NCI-H526 (cell line): Measurements from ENCODE around the gene RAMP1.
A peak's percentile ranks its signal among the peaks of the same experiment; 100 is the strongest.
"Not testable (repeated sequence)": the region's sequence is repeated elsewhere in the genome, so short reads cannot be mapped to it uniquely, and the experiment has no call there.

ENCODE experiments used
- DNase-seq, 2 experiments: peaks; one replicate each; lab custom pipeline; 2025; lab: John Stamatoyannopoulos, UW

RAMP1 gene

DNA sequence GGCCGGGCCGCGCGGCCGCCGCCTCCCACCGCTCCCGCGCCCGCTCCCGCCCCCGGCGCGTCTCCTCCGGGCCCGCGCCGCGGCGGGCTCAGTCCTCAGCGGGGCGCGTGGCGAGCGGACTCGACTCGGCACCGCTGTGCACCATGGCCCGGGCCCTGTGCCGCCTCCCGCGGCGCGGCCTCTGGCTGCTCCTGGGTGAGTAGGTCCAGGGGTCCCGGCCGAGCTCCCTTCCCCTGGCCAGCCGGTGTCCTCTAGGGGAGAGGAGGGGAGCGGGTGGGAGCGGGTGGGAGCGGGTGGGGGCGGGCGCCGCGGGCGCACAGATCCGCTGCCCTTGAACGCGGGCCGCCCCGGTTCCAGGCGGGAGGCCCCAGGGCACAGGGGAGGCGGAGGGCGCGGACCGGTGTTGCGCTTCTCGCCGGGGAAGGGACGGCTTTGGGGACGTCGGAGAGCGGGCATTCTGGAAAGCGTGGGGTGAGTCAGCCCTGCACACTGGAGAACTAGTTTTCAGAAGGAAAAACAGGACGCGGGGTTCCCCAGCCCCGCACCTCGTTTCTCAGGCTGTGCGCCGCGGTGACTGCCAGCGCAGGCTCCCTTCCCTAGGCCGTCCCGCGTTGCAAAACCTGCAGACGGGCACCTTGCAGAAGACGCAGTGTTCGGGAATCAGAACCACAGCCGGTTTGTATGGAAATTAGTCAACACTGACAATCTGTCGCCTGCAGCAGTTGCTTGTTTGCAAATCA, at the start of gene RAMP1:
Gene RAMP1 (plus strand): TSS at position 91 of the 740 bp plus-strand sequence. CDS start 53 bp downstream, at position 144.
- peak; percentile 60 to 87 for DNase-seq

DNA sequence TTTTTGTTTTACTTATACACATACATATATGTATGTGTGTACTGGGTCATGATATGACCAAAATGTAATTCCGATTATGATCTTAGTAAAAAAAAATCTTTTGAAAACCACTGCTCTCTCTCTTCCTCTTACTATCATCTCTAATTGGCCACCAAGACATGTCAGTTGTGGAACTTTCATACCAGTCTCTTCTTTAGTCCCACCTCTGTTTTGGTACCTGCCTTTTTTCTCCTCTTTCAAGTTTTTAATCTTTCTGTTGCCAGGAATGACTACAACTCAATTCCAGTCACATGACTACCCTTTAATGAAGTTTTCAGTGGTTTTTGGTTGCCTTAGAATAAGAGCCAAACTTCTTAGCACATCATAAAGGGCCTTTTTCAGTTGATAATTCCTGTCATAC, 43.8 kb upstream of the RAMP1 start:
- DNase-seq, result no peak

GRCh38 chr2:237816531-237816930, 42.9 kb upstream of the RAMP1 start:
- DNase-seq, result no peak

GRCh38 chr2:237818066-237818473, 41.4 kb upstream of the RAMP1 start:
- no peak for DNase-seq

GRCh38 chr2:237819231-237819630, 40.2 kb upstream of the RAMP1 start:
- no peak for DNase-seq

- DNase-seq, result no peak
These were observed 39.0 kb upstream of the RAMP1 start for GRCh38 chr2:237820421-237820820.

- no peak for DNase-seq
These were observed 35.9 kb upstream of the RAMP1 start for GRCh38 chr2:237823544-237823943.

- DNase-seq, result no peak
These were observed 35.3 kb upstream of the RAMP1 start for GRCh38 chr2:237824085-237824484.

GRCh38 chr2:237827421-237827987, 31.9 kb upstream of the RAMP1 start:
- DNase-seq, result no peak

- DNase-seq, result peak; percentile 25 to 31
These were observed 28.9 kb upstream of the RAMP1 start for GRCh38 chr2:237830522-237830921.

DNA sequence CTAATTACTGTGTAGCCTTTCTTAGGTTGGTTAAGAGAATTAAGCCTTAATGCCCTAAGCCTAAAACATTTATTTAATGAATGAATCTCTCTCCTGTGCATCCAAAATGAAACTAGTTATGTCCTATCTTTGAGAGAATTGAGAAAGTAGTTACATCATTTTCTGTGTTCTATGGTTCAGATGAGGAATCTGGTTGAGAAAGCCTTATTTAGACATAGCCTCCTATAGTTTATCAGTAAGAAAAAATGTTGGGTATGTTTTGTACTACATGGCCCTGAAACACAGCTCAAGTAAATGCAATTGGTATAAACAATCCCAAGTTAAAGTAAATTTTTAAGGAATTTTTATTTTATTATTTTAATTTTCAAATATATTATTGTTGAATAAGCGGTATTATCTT, 25.9 kb upstream of the RAMP1 start:
- no peak for DNase-seq

GRCh38 chr2:237835372-237835771, 24.1 kb upstream of the RAMP1 start:
- DNase-seq, result no peak

DNA sequence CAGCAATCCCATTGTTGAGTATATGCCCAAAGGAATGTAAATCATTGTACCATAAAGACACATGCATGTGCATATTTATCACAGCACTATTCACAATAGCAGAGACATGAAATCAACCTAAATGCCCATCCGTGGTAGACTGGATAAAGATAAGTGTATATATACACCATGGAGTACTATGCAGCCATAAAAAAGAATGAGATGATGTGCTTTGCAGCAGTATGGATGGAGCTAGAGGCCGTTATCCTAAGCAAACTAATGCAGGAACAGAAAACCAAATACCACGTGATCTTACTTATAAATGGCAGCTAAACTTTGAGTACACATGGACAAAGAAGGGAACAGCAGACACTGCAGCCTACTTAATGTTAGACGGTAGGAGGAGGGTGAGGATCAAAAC, 18.4 kb upstream of the RAMP1 start:
- DNase-seq, result no peak

DNA sequence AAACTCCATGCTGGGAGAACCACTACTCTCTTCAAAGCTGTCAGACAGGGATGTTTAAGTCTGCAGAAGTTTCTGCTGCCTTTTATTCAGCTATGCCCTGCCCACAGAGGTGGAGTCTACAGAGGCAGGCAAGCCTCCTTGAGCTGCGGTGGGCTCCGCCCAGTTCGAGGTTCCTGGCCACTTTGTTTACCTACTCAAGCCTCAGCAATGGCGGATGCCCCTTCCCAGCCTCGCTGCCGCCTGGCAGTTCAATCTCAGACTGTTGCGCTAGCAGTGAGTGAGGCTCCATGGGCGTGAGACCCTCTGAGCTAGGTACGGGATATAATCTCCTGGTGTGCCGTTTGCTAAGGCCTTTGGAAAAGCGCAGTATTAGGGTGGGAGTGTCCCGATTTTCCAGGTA, 10.5 kb upstream of the RAMP1 start:
- not testable (repeated sequence) for DNase-seq

DNA sequence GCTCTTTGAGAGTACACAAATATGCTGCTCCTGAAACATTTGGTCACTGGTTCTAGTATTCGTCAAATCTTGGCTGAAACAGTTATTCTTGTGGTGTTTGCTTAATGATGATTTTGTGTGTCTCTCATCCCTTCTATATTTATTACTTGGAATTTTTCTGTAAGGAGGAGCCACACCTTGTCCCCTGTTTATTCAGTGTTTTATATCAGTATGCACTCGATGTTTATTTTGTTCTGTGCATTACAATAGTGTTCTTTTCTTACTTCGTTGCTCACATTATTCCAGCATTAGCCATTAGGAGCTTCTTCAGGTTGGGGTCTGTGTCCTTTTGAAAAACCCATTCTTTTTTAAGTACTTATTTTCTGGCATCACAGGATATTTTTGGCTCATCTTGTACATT, 5.1 kb upstream of the RAMP1 start:
- DNase-seq, result no peak

DNA sequence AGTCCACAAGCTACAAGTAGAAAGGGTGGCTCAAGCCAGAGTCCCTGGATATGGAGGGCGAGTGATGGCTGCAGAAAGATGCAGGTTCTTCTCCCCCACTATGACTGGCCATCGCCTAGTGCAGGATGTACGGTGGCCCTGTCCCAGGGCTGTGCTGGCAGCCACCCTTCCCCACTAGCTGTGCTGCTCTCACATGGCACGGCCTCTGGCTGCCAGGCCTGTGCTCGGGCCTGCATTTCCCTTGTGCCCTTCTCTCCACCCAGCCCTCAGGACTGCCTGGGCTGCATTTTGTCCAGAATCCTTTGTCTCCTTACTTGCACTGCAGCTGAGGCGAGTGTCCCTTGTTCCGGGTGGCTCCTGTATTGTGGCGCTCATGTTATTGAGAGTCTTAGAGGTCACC, 1.6 kb upstream of the RAMP1 start:
- no peak for DNase-seq

DNA sequence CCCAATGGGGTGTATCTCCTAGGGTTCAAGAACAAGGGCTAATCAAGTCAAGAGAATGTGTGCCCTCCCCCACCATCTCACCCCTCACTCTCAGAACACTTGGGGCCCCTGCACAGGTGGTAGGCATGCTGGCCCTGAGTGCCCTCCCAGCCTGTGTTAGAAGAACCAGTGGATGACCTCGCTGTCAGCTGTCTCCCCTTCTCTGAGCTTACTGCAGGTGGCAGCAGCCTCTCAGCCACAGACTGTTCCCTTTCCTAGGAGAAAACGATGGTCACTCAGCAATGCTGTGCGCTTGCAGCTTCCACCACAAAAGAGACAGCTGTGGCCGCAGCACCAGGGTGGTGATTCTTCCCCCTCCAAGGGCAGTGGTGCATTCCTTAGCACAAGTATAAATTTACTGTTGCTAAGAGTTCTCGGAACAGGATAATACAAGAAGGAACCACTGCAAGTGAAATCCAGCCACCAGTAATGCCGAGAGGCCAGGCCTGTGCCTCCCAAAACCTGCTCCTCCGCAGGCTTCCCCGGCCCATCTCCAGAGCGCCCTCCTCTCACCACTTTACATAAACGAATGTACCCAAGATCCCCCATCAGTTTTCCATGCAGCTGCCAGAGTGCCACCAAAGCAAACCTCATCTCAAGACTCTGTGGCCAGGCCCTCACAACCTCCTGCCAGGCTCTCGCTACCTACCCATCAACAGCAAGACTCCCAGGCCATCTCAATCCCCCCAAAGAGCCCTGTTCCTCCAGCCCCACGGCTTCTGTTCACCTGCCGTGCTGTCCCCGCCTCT, 935 bp upstream of the RAMP1 start:
- DNase-seq, result peak; percentile 92 to 96

DNA sequence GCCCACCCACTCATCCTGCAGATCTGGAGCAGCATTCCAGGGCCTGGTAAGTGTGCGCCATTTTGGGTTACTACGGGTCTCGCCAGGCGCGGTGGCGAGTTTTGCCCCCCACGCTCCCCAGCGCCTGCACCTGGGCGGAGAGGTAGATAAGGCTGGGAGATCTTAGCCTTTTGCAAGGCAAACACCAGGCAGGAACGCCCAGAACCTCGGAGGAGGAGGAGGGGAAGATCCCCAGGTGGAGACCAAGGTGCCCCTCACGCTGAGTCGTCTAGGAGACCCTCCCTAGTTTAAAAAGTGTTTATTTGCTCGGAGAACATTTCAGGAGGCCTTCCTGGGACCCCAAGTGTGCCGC, 365 bp upstream of the RAMP1 start:
- peak in 1 of 2 experiments; percentile 89 for DNase-seq

DNA sequence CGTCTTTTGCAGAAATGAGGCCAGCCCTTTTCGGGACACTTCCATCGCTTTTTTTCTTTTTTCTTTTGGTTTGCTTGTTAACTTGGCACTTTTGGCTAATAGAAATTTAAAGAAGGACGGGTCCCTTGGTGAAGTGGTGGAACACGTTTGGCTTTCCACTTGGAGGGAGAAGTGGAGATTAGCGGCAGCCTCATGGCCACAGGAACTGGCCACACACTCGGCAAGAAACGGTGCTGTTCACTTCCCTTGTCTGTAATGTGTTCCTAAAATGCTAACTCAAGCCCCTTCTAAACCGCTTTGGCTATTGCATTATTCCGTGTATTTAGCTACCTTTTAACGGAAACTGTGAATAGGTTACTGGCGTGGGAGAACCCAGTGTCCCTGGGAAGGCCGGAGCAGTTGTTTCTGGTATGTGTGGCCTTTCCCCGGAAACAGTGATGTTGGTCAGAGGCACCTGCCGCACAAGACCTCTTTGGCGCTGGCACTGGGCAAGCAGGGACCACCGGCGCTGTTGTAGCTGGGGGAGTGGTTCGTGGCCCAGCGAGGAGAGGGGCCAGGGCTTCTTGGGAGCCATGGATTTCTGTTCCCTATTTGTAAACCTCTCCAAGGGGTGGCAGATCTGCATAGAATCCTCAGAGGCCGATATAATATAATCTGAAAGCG, 981 bp downstream of the RAMP1 start:
- DNase-seq, result peak in 1 of 2 experiments; percentile 74

DNA sequence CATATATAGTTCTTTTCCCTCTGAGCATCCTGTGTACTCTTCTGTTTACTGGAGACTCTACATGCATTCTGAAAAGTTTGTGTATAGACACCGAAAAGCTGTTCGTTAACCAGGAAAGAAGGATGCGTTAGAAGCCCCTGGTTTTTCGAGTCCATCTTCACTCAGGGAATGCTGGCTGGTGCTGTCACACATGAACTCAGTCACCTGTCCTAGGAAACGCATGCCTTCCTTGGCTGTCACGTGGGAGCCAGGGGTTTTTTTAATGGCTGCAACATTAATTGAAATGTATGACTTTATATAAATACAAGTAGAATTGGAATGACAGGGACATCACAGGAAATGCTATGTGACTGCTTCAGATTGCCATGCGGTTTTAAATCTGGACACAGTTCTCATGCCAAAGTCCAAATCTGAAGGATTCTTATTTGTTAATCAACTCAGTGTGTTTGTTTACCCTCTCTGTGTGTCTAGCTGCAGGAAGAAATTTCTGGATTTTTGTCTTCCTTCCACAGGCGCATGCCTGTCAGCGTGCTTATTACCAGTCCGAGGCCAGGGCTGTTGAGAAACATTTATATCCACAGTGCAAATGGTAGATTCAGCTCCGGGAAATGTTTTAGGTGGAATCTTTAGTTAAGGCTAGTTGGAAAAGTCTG, 2.6 kb downstream of the RAMP1 start:
- peak; percentile 21 to 28 for DNase-seq

- DNase-seq, result no peak
These were observed 3.1 kb downstream of the RAMP1 start for GRCh38 chr2:237862528-237862895.

DNA sequence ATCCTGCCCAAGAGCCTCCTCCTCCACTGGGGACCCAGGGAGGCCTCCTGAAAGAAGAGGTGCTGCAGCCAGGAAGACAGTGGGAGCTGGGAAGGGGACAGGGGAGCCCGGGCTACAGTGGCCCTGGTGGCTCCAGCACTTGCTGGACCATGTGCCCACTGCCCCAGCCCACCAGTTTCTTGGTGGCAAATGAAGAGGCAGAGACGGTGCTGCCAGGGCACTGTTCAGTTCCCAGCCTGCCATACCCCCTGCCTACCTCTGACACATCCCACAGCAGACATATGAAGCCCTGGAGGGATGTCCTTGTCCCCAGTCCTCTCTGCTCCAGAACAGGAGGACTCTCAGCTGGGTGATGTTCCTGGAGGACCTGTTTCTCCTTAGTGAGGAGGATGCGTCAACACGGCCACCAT, 3.7 kb downstream of the RAMP1 start:
- DNase-seq, result no peak
